Effector memory CD4-positive, alpha-beta T cell (primary cell): ENCODE data around the gene GCLC.

ENCODE experiments used
- DNase-seq, 3 donors: peaks; one replicate each; pipeline ENCODE4 v3.0.0-alpha.2; 2020
- H3K27ac ChIP-seq: 2 replicates; pipeline ENCODE4 v1.7.0; 2013; ENCODE audit warnings: mild to moderate bottlenecking, low read length, moderate library complexity; ENCODE audit not compliant: insufficient read depth, poor library complexity, severe bottlenecking
- H3K27me3 ChIP-seq: replicated peaks from 2 replicates; pipeline ENCODE4 v1.7.0; 2013; ENCODE audit warnings: mild to moderate bottlenecking, low read length; ENCODE audit not compliant: insufficient read depth, control insufficient read depth, poor library complexity, severe bottlenecking
- H3K36me3 ChIP-seq: 2 replicates; pipeline ENCODE4 v1.7.0; 2013; ENCODE audit warnings: mild to moderate bottlenecking, low read length, moderate library complexity; ENCODE audit not compliant: control insufficient read depth, insufficient read depth
- H3K4me1 ChIP-seq: 2 replicates; pipeline ENCODE4 v1.7.0; 2013; ENCODE audit warnings: low read length, mild to moderate bottlenecking; ENCODE audit not compliant: control insufficient read depth, insufficient read depth, poor library complexity, severe bottlenecking
- H3K4me3 ChIP-seq: 2 replicates; pipeline ENCODE4 v1.7.0; 2013; ENCODE audit warnings: low read length, low read depth, mild to moderate bottlenecking; ENCODE audit not compliant: insufficient read depth, poor library complexity, severe bottlenecking
- H3K9me3 ChIP-seq: 2 replicates; pipeline ENCODE4 v1.7.0; 2013; ENCODE audit warnings: mild to moderate bottlenecking, low read length, moderate library complexity; ENCODE audit not compliant: control insufficient read depth

GCLC gene

DNA sequence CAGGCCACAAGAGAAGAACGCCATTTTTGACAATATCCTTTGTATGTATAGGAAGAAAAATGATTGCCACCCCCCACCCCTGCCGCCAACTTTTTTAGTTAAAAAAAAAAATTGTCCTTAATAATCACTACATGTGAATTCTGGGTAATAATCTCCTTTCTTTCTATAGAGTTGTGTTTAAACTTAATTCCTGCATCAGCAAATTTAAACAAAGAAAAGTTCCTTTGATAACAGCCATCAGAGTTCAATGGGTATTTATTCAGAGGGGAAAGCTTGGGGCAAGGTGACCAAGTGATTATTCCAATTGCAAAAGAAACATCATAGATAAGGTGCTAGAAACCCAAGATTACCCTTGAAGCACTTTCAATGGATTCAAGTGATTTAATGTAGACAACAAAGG, 47.0 kb downstream of the GCLC start:
- Histone ChIP-seq H3K9me3 (no peaks in the 10 kb centered on the region), H3K4me3 (no peak overlapping the region), H3K27ac (no peak overlapping the region)

DNA sequence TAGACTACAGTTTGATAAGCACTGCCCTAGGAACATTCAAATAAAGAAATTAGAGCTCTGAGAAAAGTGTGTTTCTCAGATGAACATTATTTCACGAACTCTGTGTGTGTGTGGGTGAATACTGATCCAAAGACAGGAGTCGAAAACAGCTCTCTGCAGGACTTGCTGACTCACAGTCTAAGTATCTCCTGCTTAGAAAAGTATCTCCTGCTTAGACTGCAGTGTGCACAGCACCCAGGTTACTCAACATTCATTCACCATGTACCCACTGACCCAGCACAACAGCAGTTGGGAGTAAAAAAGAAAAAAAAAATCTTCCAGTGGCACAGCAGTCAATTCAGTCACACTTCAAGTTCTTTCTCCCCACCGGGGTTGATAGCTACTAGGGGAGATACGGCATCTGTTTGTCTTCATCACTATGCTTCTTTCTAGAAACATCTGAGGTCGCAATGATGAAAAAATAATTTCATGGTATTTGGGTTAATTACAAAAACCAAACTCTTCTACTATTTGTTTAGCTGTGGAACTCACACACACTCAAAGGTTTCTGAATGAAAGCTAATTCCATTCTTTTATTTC, 48.0 kb downstream of the GCLC start:
- no peak for DNase-seq
- no peaks in the 10 kb centered on the region for H3K4me1 ChIP-seq
- H3K27ac ChIP-seq: no peak overlapping the region
- peaks cover 12% of the 10 kb centered on the region for H3K36me3 ChIP-seq
- H3K27me3 ChIP-seq: no peaks in the 10 kb centered on the region
- H3K4me3 ChIP-seq: no peak overlapping the region
- H3K9me3 ChIP-seq: no peaks in the 10 kb centered on the region

More for the DNA sequence above, 47.0 kb downstream of the GCLC start:
- Histone ChIP-seq H3K36me3 (peaks cover 12% of the 10 kb centered on the region), H3K4me1 (no peaks in the 10 kb centered on the region), H3K27me3 (no peaks in the 10 kb centered on the region)
- DNase-seq: no peak

DNA sequence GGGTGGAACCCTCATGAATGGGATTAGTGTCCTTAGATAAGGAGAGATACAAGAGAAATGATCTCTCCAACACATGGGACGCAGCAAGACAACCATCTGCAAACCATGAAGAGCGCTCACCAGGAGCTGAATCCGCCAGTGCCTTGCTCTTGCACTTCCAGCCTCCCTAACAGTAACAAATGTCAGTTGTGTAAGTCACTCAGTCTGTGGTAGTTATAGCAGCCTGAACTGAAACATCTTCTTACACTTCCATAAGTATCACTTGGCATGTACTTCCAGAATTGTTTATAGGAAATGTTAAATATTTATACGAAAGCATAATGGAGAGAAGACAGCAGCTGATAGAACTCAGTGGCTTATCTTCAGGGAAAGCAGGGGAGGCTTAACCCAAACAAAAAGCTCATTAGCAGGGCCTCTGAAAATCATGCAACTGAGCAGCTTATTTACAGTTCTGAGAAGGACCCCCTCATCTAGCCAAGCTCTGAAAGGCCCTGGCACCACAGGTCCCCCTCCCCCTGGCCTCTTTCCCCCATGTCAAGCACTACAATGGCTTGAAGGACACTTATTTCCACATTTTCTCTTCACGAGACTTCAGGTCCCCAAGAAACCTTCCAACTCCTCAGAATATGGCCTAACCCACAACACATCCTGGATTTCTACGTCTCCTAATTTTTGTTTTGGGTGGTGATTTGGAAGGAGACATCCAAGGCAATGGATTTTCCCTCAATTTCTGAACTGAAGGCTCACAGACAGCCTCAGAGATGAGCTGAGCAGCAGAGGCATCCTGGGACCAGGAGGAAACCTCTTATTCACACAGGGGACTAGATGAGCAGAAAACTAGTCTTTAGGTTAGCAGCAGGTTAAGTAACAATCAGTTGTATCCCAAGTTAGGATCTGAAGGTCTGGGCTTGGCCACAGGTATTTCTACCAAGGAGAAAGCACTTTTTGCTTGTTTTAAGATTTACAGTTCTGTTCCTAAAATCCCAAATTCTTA, 49.1 kb downstream of the GCLC start:
- no peak for DNase-seq
- Histone ChIP-seq H3K36me3 (peaks cover 12% of the 10 kb centered on the region), H3K27ac (no peak overlapping the region), H3K27me3 (no peaks in the 10 kb centered on the region), H3K4me1 (no peaks in the 10 kb centered on the region), H3K4me3 (no peak overlapping the region), H3K9me3 (no peaks in the 10 kb centered on the region)

DNA sequence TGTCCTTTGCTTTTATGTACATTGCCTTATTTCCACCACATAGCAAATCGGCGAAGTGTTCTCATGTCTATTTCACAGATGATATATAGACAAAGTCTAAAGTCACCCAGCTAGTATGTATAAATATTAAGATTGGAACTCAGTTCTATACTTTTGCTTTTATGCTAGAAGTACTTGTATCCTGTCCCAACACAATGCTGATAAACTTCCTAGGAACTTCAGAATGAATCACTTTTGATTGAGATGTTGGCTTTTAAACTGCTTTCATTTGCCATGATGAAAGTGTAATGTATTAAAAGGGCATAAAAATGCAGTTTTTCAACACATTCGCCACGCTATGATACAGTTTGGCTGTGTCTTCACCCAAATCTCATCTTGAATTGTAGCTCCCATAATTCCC, 50.8 kb downstream of the GCLC start:
- H3K4me1 ChIP-seq: no peaks in the 10 kb centered on the region
- H3K9me3 ChIP-seq: no peaks in the 10 kb centered on the region
- DNase-seq: no peak
- H3K4me3 ChIP-seq: no peak overlapping the region
- peaks cover 4% of the 10 kb centered on the region for H3K36me3 ChIP-seq
- no peak overlapping the region for H3K27ac ChIP-seq
- H3K27me3 ChIP-seq: no peaks in the 10 kb centered on the region

DNA sequence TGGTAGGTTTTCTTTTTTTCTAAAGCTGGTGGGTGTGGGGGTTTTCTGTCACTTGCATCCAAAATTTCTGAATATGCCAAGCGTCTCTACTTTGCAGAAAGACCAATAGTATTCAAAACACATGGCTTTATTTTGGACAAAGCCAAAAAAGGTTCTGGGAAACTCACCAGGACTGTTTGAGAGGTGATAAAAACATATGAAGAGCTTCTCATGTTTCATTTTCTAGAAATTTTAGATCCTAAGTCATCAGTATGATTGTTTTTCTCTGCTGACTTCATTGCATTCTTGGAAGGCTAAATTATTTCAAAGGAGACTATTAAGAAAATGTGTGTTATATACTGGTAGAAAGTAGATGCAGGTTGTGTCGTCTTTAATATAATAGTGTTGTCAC, 51.3 kb downstream of the GCLC start:
- H3K27ac ChIP-seq: no peak overlapping the region
- H3K9me3 ChIP-seq: no peaks in the 10 kb centered on the region
- DNase-seq: no peak
- no peaks in the 10 kb centered on the region for H3K4me1 ChIP-seq
- H3K36me3 ChIP-seq: no peaks in the 10 kb centered on the region
- no peak overlapping the region for H3K4me3 ChIP-seq
- no peaks in the 10 kb centered on the region for H3K27me3 ChIP-seq

DNA sequence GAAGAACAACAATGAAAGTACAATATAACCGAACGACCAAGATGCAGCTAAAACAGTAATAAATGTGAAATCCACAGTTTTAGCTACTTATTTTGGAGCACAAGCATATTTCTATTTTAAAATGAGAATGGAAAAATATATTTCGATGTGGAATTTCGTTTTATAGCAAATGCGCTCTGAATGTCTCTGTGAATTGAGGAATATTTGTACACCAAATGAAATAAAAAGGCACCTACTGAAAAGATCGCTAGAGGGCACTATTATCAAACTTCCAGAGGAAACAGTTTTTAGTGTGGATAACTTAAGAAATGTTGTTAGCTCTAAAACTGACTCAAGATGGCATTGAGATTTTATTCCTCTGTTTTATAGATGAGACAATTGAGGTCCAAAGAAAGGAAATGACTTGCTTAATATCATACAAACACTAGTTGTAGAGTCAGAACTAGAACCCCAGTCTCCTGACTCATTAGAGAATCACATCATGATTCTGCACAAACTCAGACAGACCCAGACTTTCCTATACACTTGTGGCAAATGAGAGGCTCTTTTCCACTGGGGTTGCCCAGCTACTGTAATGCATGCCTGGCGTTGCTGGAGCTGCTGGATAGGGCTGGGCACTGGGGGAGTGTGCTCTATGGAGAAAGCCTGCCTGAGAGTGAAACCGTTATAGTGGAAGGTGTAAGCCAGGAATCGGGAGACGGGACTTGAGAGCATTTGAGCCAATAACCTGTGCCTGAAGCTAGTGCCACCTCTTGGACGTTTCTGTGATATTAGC, 51.9 kb downstream of the GCLC start:
- Histone ChIP-seq H3K4me3 (no peak overlapping the region), H3K27ac (no peak overlapping the region), H3K9me3 (no peaks in the 10 kb centered on the region), H3K27me3 (no peaks in the 10 kb centered on the region), H3K36me3 (no peaks in the 10 kb centered on the region), H3K4me1 (no peaks in the 10 kb centered on the region)
- no peak for DNase-seq

DNA sequence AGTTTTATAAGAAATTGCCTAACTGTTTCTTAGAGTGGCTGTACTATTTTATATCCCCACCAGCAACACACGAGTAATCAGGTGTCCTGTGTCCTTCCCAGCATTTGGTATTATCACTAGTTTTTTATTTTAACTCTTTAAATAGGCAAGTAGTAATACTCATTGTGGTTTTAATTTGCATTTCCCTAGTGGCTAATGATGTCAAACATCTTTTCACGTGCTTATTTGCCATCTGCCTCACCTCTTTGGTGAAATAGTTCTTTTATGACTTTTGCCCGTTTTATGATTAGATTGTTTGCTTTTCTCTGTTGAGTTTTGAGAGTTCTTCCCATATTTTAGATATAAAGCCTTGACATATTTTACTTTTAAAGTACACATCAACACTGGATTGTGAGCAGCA, 57.8 kb downstream of the GCLC start:
- no peaks in the 10 kb centered on the region for H3K36me3 ChIP-seq
- H3K4me3 ChIP-seq: no peak overlapping the region
- no peak overlapping the region for H3K27ac ChIP-seq
- H3K9me3 ChIP-seq: no peaks in the 10 kb centered on the region
- no peak for DNase-seq
- peaks cover 5% of the 10 kb centered on the region for H3K27me3 ChIP-seq
- H3K4me1 ChIP-seq: no peaks in the 10 kb centered on the region

DNA sequence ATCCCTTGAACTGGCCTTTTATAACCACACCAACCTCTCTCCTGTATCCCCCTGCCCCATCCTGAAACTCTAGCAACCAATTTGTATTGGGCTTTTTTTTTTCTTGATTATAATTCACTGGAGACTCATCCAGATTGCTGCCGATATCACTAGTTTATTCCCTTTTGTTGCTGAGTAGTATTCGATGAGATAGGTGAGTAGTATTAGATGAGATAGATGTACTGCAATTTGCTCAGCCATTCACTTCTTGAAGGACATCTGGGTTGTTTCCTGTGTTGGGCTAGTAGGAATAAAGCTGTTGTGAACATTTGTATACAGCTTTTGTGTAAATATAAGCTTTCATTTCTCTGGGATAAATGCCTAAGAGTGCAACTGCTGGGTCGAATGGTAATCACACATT, 58.2 kb downstream of the GCLC start:
- Histone ChIP-seq H3K27ac (no peak overlapping the region), H3K4me1 (no peaks in the 10 kb centered on the region)

DNA sequence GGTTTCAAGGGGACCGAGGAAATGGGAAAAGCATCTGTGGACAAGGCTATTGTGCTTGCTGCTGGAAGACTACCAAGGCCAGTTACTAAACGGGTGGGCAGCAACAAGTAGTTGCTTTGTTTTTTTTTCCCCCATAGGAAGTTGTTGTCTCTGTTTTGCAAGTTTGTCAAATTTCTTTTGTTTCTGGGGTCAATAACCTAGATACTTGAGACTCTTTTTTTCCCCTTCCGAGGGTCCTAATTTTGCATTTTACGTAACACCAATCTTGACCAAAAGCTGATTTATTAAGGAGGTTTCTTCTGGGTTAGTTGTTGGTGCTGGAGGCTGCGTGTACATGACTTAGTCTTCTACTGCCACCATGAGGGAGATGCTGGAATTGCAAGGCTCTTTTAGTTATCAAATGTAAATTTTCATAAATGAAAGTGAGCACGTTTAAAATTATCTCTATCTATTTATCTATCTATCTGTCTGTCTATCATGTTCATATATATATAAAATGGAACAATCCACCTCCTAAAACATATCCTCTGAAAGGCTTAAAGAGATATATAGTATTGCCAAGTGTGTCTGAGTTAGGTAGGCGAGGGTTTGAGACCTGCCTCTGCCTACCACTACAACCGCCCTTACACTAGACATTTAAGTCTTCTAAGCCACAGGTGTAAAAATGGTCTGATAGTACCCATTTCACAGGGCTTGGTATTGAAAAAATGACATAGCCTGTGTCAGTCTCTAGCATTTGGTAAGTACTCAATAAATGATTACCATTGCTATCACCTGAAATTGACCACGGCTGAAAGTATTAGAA, 60.2 kb downstream of the GCLC start:
- H3K27ac ChIP-seq: no peak overlapping the region
- peak; percentile 9 to 64 (median 23) for DNase-seq
- H3K9me3 ChIP-seq: no peaks in the 10 kb centered on the region
- H3K27me3 ChIP-seq: peaks cover 5% of the 10 kb centered on the region
- no peaks in the 10 kb centered on the region for H3K4me1 ChIP-seq
- H3K36me3 ChIP-seq: no peaks in the 10 kb centered on the region
- H3K4me3 ChIP-seq: no peak overlapping the region

More for the DNA sequence above, 58.2 kb downstream of the GCLC start:
- Histone ChIP-seq H3K36me3 (no peaks in the 10 kb centered on the region), H3K9me3 (no peaks in the 10 kb centered on the region), H3K4me3 (no peak overlapping the region), H3K27me3 (peaks cover 5% of the 10 kb centered on the region)
- DNase-seq: no peak
